MG63 (cell line): Measurements from ENCODE around the gene DKC1. TPM values are rescaled to one million over a fixed set of nuclear protein-coding genes. Genes with fewer than 3 reads are reported as not detected.

ENCODE experiments used
- DNase-seq: peaks from one replicate; pipeline ENCODE4 v3.0.0-alpha.2; 2020
- H3K27me3 ChIP-seq: fragments of 250-450 bp; sonication (Bioruptor Pico); 2 replicates; pipeline ENCODE4 v1.5.1; 2020; ENCODE audit warnings: mild to moderate bottlenecking, moderate library complexity
- H3K36me3 ChIP-seq: fragments of 250-450 bp; sonication (Bioruptor Pico); 2 replicates; pipeline ENCODE4 v1.5.1; 2020; ENCODE audit warnings: mild to moderate bottlenecking, moderate library complexity
- H3K4me3 ChIP-seq: fragments of 250-450 bp; sonication (Bioruptor Pico); 2 replicates; pipeline ENCODE4 v1.5.1; 2020; ENCODE audit warnings: mild to moderate bottlenecking, moderate library complexity
- H3K9me3 ChIP-seq: fragments of 250-450 bp; sonication (Bioruptor Pico); 2 replicates; pipeline ENCODE4 v1.5.1; 2020; ENCODE audit warnings: mild to moderate bottlenecking, moderate library complexity
- total RNA-seq: library from RNA; depleted of rRNA; stranded (reverse); fragments of >200 nt; shearing (Covaris generic); gene quantifications from 2 replicates; pipeline ENCODE4 v1.2.3, GENCODE V29; 2014; ENCODE audit warnings: low replicate concordance

Gene DKC1
- total RNA-seq, 1 experiment from 2014 or later = 34.1 TPM

DNA sequence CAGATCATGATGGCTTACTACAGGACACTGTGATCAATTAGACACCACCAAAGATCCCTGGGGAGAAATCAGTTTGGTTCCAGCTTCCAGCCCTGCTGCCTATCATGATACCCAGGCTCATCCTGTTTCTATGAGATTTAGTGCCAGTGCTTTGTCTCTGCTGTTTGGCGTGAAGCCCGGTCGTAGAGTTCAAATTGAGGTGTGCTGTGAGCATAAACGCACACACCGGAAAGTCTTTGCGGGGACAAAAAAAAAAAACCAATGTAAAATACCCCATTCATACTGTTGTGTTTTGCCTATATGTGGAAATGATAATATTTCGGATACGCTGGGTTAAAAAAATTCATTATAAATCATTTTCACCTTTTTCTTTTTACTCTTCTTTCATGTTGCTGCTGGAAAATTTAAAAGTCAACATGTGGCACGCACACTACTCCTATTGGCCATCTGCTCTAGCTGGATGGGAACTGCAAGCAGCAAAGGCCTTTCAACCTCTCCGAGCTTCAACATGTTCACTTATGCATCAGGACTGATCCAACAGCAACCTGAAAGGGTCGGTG, 607 bp upstream of the DKC1 start:
- peaks cover 24% of the 10 kb centered on the region for H3K36me3 ChIP-seq
- H3K9me3 ChIP-seq = no peaks in the 10 kb centered on the region
- no peaks in the 10 kb centered on the region for H3K27me3 ChIP-seq
- DNase-seq = no peak
- peak overlapping the region; percentile 81 for H3K4me3 ChIP-seq

GRCh38 chrX:154774622-154775021, 12.0 kb downstream of the DKC1 start:
- H3K4me3 ChIP-seq = no peak overlapping the region
- H3K36me3 ChIP-seq = peaks cover 55% of the 10 kb centered on the region
- no peaks in the 10 kb centered on the region for H3K27me3 ChIP-seq
- no peaks in the 10 kb centered on the region for H3K9me3 ChIP-seq
- no peak for DNase-seq

- Histone ChIP-seq H3K27me3 (no peaks in the 10 kb centered on the region), H3K4me3 (no peak overlapping the region), H3K9me3 (no peaks in the 10 kb centered on the region), H3K36me3 (peaks cover 50% of the 10 kb centered on the region)
- DNase-seq = peak; percentile 59
These were observed 13.0 kb downstream of the DKC1 start for GRCh38 chrX:154775419-154776349.

- Histone ChIP-seq H3K36me3 (peaks cover 47% of the 10 kb centered on the region), H3K9me3 (no peaks in the 10 kb centered on the region), H3K4me3 (no peak overlapping the region), H3K27me3 (no peaks in the 10 kb centered on the region)
- no peak for DNase-seq
These were observed 14.1 kb downstream of the DKC1 start for GRCh38 chrX:154776753-154777152.

DNA sequence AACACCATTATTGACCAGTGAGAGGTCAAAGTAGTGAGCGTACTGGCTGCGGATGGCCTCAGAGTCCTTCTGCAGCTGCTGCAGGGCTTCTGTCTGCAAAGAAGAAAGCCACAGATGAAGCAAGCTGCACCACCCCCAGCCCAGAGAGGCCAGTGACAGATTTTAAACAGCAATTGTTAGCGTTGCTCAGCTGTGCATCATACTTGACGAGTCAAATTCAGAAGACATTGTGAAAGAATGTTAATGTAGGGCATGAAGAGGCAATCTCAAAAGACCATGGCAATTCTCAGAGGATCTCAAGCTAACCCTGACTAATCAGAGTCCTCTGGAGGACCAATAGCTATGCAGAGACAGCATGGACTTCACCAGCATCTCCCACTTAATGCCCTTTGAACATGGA, 16.6 kb downstream of the DKC1 start:
- DNase-seq = no peak
- Histone ChIP-seq H3K36me3 (peaks cover 31% of the 10 kb centered on the region), H3K27me3 (no peaks in the 10 kb centered on the region)

GRCh38 chrX:154780968-154781367, 18.3 kb downstream of the DKC1 start:
- no peaks in the 10 kb centered on the region for H3K27me3 ChIP-seq
- H3K4me3 ChIP-seq = no peak overlapping the region
- H3K9me3 ChIP-seq = no peaks in the 10 kb centered on the region
- peaks cover 17% of the 10 kb centered on the region for H3K36me3 ChIP-seq
- DNase-seq = no peak

More for the DNA sequence above, 16.6 kb downstream of the DKC1 start:
- no peaks in the 10 kb centered on the region for H3K9me3 ChIP-seq
- no peak overlapping the region for H3K4me3 ChIP-seq

- no peaks in the 10 kb centered on the region for H3K9me3 ChIP-seq
- no peaks in the 10 kb centered on the region for H3K27me3 ChIP-seq
- DNase-seq = no peak
- no peaks in the 10 kb centered on the region for H3K36me3 ChIP-seq
- H3K4me3 ChIP-seq = no peak overlapping the region
These were observed 21.7 kb downstream of the DKC1 start for GRCh38 chrX:154784149-154784995.

GRCh38 chrX:154785716-154786115, 23.1 kb downstream of the DKC1 start:
- DNase-seq = no peak
- Histone ChIP-seq H3K9me3 (no peaks in the 10 kb centered on the region), H3K36me3 (no peaks in the 10 kb centered on the region), H3K27me3 (no peaks in the 10 kb centered on the region), H3K4me3 (no peak overlapping the region)

DNA sequence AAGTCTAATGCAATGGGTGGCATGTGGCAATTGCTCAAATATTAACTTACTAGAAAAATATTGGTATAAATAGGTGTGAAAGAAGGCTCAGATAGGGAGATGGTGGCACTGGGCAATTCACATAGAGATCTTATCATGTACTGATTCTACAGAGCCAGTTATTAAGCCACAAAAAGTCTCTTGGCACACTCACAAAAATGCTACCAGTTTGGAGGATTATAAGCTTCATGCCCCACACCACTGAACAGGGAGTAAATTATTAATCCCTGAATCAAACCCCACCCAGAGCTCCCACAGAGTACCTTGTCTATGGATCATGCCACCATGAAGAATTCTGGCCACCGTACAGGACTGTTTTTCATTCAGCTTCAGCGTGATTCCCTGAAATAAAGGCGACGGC, 28.8 kb downstream of the DKC1 start:
- Histone ChIP-seq H3K9me3 (no peaks in the 10 kb centered on the region), H3K27me3 (no peaks in the 10 kb centered on the region), H3K36me3 (no peaks in the 10 kb centered on the region), H3K4me3 (no peak overlapping the region)
- DNase-seq = no peak

- no peak for DNase-seq
- no peaks in the 10 kb centered on the region for H3K36me3 ChIP-seq
- no peak overlapping the region for H3K4me3 ChIP-seq
- H3K27me3 ChIP-seq = no peaks in the 10 kb centered on the region
- no peaks in the 10 kb centered on the region for H3K9me3 ChIP-seq
These were observed 29.3 kb downstream of the DKC1 start for GRCh38 chrX:154791939-154792338.

DNA sequence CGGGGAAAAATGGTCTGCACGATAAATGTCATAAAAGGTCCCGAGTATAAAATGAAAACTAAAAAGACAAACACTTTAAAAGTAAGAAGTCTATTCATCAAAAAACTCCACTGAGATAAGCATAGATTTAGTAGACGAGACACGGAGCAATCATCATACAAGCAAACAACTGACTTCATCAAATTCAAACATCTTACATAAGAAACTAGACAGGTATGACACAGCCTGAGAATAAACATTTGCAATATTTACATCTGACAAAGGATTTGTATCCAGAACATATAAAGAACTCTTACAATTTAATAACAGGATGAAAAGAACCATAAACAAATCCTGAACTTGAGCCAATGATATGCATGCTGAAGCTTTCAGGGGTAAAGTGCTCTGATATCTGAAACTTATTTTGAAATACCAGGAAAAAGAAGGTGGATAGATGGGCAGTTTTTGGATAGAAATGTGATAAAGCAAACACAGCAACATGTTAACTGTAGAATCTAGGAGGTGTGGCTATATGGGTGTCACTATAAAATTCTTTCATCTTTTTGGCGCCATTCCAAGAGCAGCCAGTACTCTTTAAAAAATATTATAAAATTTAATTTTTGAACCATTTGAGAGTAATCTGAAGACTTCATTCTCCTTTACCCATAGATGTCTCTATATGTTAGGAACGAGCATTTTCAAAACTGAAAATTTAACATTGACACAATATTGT, 30.6 kb downstream of the DKC1 start:
- DNase-seq = no peak
- Histone ChIP-seq H3K4me3 (no peak overlapping the region), H3K9me3 (no peaks in the 10 kb centered on the region), H3K27me3 (no peaks in the 10 kb centered on the region), H3K36me3 (no peaks in the 10 kb centered on the region)

GRCh38 chrX:154795016-154795415, 32.4 kb downstream of the DKC1 start:
- H3K27me3 ChIP-seq = no peaks in the 10 kb centered on the region
- no peak for DNase-seq
- no peak overlapping the region for H3K4me3 ChIP-seq
- H3K9me3 ChIP-seq = no peaks in the 10 kb centered on the region
- H3K36me3 ChIP-seq = no peaks in the 10 kb centered on the region

DNA sequence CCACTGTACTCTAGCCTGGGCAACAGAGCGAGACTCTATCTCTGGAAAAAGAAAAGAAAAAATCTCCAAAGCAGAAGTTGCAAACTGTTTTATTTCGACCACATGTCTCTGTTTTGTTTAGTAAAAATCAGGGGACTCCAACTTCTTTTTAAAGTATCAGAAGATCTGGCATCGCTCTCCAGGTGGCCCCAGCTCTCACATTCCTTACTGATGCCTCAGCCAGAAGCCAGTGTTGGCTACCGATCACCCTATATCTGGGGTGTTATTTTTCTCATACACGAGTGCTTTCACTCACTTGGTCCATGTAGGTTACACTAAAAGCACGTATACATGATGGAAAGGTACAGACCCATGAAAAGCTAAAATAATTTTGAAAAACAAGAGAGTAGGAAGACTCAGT, 34.3 kb downstream of the DKC1 start:
- no peak for DNase-seq
- no peaks in the 10 kb centered on the region for H3K36me3 ChIP-seq
- H3K4me3 ChIP-seq = no peak overlapping the region
- no peaks in the 10 kb centered on the region for H3K27me3 ChIP-seq
- no peaks in the 10 kb centered on the region for H3K9me3 ChIP-seq

DNA sequence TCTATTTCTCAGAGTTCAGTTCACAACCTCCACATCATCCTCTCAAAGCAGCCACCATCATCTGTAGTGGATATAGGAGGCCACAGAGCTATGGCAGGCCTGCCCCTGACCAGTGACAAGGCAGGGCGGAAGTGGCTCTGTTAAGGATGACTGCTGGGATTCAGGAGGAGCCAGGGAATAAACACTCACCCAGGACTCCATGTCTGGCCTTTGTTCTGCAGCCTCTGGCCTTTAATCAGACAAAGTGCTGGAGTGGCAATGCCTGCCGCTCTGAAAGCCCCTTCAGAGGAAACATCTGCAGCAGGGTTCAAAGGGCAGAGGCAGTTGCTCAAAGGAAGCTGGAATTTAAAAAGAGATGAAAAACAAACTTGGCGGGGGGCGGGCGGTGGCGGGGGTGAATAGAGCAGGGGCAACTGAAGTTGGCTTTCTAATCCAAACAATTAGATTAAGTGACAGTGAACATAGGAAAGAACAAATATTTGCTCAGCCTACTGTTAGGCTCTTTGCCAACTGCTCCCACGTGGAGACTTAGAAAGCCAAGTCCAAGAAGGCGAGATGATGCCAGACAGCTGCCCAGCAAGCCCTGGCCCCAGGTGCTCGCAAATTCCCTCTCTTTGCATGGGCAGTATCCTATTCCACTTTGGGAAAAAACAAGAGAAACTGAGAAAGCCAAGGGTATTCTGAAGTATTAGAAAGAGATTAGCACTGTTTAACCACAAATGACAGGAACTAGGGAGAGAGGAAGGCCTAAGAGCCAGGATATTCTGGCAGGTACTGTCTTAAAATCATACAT, 37.1 kb downstream of the DKC1 start:
- Histone ChIP-seq H3K27me3 (no peaks in the 10 kb centered on the region), H3K4me3 (no peak overlapping the region)
- no peak for DNase-seq

GRCh38 chrX:154800478-154801210, 38.0 kb downstream of the DKC1 start:
- no peaks in the 10 kb centered on the region for H3K27me3 ChIP-seq
- no peak overlapping the region for H3K4me3 ChIP-seq
- H3K36me3 ChIP-seq = no peaks in the 10 kb centered on the region
- H3K9me3 ChIP-seq = no peaks in the 10 kb centered on the region
- DNase-seq = no peak

More for the DNA sequence above, 37.1 kb downstream of the DKC1 start:
- no peaks in the 10 kb centered on the region for H3K9me3 ChIP-seq
- no peaks in the 10 kb centered on the region for H3K36me3 ChIP-seq
